GM19240 (cell line): Measurements from ENCODE around the gene S100P.
A peak's percentile ranks its signal among the peaks of the same experiment; 100 is the strongest.
"Not testable (repeated sequence)": the region's sequence is repeated elsewhere in the genome, so short reads cannot be mapped to it uniquely, and the experiment has no call there.

ENCODE experiments used
- DNase-seq: peaks from one replicate; pipeline ENCODE4 v3.0.0; 2011; ENCODE audit warnings: low spot score; ENCODE audit not compliant: insufficient read length

Gene S100P

DNA sequence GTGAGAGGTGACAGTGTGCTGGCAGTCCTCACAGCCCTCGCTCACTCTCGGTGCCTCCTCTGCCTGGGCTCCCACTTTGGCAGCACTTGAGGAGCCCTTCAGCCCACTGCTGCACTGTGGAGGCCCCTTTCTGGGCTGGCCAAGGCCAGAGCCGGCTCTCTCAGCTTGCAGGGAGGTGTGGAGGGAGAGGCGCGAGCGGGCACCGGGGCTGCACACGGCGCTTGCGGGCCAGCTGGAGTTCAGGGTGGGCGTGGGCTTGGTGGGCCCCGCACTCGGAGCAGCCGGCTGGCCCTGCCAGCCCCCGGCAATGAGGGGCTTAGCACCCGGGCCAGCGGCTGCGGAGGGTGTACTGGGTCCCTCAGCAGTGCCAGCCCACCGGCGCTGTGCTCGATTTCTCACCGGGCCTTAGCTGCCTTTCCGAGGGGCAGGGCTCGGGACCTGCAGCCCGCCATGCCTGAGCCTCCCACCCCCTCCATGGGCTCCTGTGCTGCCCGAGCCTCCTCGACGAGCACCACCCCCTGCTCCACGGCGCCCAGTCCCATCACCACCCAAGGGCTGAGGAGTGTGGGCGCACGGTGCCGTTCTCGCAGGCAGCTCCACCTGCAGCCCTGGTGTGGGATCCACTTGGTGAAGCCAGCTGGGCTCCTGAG, 21.0 kb upstream of the S100P start:
- DNase-seq, result not testable (repeated sequence)

DNA sequence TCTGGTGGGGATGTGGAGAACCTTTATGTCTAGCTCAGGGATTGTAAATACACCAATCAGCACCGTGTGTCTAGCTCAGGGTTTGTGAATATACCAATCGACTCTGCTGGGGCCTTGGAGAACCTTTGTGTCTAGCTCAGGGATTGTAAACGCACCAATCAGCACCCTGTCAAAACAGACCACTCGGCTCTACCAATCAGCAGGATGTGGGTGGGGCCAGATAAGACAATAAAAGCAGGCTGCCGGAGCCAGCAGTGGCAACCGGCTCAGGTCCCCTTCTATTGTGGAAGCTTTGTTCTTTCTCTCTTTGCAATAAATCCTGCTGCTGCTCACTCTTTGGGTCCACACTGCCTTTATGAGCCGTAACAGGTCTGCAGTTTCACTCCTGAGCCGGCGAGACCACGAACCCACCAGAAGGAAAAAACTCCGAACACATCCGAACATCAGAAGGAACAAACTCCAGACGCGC, 20.5 kb upstream of the S100P start:
- DNase-seq, result not testable (repeated sequence)

DNA sequence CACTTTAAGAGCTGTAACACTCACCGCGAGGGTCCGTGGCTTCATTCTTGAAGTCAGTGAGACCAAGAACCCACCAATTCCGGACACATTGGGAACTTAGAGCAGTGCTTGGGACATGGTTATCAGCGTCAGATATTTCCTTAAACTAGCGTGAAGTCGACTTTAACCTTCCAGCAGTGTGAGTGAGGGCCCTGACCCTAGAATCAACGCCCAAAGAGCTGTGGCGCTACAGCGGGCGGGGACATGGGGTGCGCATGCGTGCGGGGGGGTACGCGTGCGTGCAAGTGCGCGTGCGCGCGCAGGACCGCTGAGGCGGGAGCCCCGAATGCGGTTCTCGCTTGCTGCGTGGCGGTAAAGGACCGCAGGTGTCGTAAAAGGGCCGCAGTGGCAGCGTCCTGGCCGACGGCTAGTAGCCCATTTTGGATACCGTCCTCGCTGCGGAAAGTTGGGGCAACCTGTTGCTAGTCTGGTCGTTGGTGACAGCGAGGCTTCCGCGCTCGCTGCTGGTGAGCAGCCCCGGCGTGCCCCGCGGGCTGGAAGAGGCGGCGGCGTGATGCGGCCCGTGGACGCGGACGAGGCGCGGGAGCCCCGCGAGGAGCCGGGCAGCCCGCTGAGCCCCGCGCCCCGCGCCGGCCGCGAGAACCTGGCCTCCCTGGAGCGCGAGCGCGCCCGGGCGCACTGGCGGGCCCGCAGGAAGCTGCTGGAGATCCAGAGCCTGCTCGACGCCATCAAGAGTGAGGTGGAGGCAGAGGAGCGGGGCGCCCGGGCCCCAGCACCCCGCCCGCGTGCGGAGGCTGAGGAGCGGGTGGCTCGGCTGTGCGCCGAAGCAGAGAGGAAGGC, 19.8 kb upstream of the S100P start:
- peak; percentile 95 for DNase-seq

DNA sequence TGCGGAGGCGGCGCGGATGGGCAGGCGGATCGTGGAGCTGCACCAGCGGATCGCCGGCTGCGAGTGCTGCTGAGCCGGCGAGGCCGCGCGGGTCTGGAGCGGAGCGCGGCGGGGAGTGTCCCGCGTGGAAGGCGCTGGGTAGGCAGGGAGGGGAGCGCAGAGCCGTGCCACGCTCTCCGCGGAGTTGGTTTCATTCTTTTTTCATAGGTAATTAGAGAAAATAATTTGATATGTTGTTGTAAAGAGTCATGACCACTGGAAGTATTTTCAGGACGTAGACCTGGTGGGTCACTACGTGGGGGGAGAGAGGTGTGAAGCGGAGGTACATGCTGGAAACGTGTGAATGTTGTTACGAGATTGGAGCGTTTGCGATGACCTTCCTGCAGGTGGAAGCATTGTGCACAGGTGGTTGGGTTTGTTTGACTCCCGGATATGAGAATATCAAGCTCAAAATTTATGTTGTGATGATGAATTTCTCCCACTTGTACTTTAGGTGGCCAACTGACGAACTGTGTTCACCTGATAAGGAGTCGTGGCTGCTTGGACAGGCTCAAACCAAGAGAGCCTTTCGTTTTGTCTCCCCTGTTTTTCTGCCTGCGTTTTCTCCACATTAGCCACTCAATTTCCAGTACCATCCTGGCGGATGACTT, 19.1 kb upstream of the S100P start:
- DNase-seq, result peak; percentile 60

DNA sequence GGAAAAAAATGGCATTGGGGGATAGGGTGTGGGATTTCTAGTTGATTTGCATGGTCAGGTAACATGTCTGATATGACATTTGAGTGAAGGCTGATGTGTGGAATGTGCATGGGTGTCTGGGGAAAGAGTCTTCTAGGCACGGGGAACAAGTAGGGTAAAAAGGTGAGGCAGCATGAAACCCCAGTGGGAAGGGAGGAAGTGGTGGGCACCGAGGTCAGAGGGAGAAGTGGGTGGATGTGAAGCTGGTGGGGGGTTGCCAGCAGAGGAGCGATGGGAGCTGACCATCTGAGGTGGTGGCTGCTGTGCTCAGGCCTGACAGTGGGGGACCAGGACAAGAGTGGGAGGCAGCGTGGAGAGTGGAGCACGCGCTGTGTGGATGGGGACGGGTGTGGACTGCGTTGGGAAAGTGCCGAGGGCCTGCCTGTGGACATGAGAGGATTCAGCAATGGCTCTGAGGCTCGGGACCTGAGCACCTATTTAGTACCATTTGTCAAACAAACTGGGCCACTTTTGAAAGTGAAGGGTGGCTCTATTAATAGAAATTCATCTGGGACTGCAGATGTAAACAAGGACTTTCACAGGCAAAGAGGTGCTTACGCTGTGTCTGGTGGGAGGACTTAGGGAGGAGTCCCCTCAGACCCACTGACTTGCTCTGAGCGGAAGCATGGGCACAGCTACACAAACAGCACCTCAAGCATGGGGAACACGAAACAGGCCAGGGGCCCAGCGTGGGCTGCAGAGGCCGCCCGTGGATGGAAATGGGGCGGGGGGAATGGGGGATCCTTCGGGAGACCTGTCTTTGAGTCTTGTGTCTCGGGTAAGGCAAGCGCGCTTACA, 16.7 kb upstream of the S100P start:
- DNase-seq, result no peak

DNA sequence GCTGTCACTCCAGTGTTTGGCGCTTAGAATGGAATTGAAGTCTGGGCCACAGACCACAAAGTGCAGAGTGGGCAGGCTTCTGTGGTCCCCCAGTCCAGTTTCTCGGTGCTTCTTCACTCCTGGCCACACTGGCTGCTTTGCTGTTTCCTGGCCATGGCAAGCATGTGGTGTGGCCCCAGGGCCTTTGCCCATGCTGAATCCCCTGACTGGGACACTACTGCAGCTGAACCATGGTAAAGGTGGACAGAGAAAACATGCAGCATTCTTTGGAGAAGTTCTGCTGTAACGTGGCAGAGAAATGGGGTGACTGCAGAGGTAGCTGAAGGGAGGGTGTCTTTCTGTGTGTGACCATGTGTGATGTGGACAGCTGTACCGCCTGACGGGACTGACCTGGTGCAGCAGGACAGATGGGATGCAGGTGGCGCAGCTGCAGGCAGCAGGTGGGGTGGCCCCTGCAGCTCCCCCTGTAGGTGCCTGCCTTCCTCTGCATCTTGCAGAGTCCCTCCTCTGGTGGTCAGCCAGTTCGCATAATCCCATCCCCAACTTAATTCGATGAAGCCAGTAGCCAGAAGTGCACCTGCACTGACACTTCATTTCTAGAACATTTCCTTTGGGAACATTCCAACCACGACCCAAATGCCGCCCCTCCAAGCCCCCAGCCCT, 13.2 kb upstream of the S100P start:
- no peak for DNase-seq

DNA sequence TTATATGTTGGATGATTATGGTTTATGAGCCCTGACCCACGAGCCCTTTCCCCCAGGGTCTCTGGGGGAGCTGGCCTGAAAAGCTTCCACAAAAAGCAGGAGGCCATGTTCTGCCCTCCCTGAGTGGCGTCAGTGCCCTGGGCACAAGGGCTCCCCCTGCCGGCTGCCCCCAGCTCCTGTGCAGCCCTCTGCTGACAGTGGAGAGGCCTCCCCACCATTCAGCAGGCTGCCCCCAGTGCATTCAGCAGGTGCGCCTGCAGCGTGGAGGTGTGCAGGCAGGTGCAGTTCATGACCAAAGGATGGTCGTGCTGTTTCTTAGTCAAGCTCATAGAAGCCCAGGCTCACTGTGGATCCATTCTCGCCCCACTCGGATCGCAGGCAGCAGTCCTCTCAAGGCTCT, 12.5 kb upstream of the S100P start:
- DNase-seq, result no peak

DNA sequence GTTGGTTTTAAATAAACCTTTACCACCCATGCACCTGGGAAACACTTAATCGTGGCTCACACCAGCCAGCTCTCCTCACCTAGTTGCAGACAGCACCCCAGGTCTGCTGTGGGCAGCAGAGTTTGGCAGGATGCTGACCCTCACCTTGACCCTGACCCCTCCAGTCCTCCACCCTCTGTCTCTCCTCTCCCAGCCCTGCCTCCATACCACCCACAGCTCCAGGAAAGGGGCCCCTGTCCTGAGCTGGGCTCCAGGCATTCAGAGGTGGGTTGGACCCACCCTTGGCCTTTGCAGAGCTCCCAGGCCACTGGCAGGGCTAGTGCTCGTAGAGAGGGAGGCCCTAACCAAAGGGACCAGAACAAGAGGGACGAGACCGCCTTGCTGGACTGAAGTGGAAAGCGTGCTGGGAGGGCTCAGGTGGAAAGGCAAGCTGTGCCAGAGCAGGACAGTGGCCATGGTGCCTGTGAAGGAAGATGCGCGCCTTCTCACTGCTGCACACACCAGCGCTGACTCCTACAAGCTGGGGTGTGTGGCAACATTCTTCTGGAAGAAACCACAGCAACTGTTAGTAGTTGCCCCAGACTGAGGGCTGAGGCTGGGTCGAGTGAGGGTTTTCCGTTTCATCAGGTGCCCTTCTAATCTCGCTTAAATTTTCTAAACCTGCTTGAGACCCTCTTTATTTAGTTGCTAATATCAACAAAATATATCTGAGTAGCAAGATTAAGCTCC, 10.7 kb upstream of the S100P start:
- no peak for DNase-seq

DNA sequence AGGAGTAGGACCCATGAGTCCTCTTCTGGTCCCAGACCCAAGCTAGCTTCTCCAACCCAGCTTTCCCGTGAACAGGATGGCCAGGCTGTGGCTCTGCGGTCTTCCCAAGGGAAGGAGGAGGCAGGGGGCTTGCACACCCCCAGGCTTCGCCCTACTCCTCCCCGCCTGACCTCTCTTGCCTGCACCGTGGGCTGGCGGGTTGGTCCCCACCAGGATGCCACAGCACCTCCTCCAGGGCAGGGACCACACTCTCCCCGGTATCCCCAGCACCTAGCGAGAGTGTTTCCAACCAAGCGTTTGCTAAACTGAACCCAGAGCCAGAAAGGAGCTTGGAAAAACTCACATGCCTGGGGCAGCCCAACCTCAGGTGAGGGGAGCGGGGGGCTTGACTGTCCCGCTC, 9.0 kb upstream of the S100P start:
- no peak for DNase-seq

DNA sequence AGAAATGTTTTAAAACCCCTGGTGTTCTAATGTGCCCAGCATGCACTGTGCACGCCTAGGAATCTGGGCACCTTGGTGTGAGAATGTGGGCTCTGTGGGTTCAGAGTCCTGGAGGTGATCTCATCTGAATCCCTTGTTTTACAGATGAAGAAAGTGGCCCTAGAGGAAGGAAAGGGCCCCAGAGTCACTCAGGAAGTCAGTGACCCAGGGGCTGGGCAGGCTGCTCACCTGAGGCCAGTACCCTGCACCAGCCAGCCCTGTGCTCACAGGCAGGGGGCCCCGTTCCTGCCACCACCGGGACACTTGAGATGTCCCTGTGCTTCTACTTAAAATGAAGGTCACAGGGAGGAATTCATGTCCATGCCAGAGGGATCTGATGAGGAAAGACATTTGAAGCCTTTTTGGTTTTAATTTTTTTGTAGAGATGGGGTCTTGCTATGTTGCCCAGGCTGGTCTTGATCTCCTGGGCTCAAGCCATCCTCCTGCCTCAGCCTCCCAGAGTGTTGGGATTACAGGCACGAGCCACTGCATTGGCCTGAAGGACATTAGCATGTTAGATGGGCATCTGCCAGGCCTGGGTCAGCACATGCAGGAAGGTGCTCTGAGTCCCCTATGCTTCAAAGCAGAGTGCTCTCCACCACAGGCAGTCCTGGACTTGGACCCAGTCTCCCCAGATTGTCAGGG, 7.4 kb upstream of the S100P start:
- DNase-seq, result no peak

DNA sequence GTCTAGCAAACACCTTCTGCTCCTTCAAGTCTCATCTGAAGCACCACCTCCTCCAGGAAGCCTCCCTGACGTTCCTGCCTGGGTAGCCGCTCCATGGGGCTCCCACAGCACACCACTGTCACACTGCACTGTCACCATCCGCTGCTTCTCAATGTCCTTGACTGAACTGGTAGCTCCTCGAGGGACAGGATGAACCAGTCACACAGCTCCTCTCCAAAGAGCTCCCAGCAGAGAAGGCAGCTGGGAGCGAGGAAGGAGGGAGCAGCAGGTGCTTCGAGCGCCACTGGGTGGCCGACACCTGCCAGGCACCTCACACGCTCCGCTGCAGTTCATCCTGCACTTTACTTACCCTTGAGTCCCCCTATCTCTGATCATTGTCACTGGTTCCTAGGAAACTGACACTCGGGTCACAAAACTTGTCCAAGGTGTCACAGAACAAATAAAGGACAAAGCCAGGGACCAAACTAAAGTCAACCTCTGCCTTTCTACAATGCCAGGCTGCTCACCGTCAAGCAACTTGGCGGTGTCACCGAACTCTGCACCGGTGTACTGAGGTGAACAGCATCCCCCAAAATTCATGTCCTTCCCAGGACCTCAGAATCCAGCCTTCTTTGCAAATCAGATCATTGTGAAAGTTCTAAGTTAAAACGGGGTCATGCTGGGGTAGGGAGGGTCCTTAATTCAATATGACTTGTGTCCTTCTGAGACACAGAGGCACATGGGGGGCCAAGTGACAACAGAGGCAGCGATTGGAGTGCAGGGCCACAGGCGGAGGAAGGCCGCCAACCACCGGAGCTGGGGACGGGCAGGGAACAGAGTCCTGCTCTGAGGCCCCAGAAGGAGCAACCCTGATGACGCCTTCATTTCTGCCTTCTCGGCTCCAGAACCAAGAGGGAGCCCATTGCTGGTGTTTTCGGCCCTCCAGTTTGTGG, 5.5 kb upstream of the S100P start:
- no peak for DNase-seq

DNA sequence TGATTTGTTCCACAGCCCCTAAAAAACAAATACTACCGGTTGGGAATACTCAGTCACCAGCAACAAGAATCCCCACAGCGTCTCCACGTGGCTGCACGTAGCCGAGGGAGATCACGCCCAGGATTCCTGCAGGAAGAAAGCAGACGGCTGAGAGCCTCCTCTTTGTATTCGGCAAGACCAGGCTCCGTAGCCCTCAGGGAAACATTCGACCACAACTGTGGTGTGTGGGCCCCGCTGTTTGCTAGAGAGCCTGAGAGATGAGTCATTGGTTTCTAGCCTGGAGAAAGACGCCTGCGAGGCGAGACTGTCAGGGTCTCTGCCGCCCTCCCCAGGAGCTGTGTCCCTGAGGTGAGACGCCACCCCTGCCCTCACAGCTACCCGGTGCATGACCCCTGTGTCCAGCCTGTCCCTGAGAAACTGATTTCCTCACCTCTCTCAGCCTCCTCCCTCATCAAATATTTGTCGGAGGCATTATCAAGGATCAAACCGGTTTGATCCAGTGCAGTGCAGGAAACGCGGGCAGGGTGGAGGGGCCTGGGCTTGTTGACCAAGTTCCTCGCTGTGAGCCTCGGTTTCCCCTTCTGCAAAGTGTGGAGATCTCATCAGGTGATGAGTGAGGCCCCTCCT, 4.7 kb upstream of the S100P start:
- DNase-seq, result peak; percentile 65

DNA sequence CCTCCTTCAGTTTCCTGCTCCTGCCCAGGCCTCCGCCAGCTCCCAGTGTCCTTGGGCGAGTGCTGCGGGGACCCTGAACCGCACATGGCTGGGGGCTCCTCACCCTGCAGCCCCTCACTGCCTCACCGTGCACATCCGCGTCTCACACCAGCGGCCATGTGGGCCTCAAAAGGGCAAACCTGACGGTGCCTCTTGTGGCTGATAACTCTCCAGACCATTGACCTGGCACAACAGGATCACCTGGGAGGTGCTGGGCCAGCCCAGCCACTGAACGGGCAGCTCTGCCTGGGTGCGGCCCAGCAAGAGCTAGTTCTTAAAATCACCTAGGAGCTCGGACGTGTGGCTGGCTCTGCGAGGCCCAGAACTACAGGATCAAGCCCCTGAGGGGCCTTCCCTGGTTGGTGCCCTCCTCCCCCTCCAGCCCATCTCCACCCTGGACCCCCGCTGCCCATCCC, 4.1 kb upstream of the S100P start:
- DNase-seq, result no peak

DNA sequence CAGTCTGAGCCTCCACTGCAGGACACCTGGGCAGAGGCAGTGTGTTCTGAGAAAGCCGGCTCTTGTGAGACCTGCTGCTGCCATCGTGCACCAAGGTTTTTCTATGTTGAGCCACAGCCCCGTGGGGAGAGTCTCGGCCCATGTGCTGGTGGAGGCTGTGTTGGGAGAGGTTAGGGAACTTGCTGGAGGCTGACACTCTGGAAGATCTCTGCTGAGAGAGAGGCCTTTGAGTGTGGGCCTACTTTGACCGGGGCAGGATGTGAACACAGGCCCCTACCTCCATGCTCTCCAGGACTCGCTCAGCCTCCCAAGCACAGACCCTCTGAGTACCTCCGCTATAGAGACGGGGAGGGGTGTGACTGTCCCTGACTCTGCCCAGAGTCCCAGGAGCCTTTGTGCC, 1.3 kb upstream of the S100P start:
- DNase-seq, result no peak

DNA sequence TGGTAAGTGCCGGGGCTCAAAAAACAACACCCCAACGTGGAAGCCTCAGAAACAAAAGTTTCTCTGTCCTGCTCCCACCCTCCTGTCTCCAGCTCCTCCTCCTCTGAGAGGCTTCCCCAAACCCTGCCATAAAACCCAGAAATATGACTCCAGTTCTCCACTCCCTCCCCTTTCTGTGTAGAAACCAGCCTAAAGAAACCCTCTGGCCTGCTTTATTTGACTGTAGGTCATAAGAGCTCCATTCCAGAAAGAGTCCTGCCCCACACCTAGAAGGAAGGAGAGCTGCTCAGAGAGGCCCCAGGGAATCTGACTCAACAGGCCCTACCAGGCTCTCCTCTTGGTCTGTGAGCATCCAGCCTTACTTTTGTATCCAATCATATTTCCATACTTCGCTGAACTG, 872 bp upstream of the S100P start:
- no peak for DNase-seq

DNA sequence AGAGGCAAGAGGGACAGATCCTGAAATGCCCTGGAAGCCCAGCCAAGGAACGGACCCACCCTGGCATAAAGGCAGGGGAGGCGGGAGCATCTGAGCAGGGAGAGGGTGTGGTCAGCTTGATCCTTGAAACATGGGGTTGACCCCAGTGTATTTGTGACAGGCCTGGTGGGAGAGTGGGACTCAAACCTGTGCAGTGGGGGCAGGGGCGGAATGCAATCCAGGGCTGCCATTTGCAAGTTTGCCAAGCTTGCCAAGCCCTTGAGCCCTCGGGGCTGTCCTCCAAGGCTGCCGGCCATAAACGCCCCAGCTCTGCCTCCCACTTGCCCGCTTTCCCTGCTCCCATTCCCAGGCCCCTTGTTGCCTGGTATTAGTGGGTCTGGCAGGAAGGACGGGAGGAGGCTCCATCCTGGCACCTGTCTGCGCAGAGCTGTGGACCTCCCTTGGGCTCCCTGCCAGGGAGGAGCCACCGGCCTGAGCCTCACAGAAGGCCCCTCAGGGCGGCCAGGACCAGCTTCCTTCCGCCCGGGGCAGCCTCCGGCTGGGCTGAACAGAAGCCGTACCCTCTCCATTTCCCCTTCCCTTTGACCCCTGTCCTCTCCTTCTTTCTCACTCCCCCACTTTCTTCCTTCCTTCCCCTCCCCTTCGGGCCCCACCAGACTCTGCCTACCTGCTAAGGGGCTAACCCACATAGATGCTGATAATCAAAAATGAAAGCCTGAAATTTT, 661 bp downstream of the S100P start:
- DNase-seq, result no peak
